Stimulated activated CD4-positive, alpha-beta T cell treated with anti-CD3 and anti-CD28 coated beads, Interleukin-2, amount 100 ng/mL, for 4 hours (primary cell): ENCODE data around the gene WNT7B.

Source experiments
- DNase-seq: peaks from one replicate; pipeline ENCODE4 v3.0.0-alpha.2; 2020; ENCODE audit warnings: low read depth

Gene WNT7B

DNA sequence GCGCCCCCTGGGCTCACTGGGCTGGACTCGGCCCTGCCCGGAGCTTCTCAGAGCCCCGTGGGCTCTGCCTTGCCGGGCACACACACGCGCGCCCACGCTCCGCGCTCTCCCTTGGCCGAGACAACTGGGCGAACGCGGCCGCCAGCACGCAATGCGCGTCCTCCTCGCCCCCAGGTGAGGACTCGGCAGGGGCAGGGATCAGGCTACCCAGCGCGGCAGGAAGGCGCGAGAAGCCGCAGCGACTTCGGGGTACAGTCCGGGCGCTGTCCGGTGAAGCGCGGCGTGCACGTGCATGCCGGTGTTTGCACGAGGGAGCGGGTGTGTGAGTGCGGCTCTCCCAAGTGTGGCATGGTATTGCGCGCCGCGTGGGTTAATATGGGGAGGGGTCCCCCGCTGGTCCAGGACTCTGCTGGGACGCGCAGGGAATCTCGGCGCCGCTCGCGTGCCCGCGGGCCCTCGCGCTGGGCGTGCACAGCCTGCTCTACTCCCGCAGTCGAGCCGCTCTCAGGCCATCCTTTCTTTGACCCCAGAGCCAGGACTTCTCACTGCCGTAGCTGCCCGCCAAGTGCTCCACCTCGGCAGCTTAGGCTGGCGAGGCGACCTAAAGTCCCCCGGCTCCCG, 5.4 kb downstream of the WNT7B start:
- DNase-seq = no peak

DNA sequence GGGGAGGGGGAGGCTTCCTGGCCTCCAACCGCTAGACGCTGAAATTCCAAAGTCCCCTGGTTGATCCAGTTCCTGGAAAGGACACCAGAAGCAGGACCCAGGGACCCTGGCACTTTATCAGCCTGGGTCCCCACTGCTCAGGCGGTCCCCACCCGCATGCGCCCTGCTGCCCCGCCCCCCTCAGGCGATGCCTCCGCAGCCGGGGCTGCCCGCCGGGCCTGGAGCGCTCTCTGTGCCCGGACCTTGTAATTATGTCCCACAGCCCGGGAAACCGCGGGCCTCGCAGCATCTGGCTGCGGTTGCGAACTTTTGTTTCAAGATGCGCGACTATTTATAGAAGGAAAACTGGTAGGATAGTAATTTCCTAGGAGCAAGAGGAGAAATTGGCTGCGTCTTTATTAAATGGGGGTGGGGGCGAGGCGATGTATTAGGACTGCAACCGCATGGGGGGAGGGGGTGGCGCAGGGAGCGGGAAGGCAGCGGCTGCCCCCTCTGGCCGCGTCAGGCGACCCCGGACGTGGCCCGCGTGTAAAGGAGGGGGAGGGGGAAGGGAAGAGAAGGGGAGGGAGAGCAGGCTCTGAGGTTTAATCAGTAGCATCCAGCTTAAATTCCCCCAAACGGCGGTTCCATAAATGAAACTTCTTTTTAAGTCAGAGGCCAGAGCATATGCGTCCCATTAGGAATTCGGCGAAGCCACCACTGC, 6.1 kb downstream of the WNT7B start:
- DNase-seq = no peak

DNA sequence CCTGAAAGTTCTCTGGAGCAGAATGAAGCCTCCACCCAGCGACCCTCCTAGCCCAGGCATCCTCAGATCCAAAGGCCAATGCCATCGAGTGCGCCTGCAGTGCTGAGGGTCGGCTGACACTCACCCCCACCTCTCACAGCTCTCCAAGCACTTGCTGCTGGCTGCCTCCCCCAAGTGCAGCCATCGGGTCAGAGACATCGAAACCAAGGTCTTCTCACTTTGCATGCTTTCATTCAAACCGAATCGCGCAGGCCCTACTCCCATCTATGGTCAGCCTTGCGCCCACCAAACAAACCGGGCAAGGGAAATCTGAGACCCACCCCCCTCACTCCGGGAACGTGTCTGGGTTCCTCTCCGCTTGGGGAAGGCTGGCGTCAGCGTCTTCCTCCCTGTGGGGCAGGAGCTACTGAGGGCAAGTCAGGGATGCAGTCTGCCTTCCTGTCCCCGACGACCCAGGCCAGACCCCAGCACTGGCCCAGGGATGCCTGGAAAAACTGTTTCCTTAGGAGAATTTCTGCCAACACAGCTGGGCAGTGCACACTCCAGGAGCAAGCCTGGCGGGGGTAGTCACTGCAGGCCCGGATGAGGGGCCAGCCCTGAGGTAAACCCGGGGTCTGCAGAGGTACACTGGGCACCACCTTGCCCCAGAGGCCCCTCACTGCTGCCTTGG, 7.0 kb downstream of the WNT7B start:
- DNase-seq = no peak

DNA sequence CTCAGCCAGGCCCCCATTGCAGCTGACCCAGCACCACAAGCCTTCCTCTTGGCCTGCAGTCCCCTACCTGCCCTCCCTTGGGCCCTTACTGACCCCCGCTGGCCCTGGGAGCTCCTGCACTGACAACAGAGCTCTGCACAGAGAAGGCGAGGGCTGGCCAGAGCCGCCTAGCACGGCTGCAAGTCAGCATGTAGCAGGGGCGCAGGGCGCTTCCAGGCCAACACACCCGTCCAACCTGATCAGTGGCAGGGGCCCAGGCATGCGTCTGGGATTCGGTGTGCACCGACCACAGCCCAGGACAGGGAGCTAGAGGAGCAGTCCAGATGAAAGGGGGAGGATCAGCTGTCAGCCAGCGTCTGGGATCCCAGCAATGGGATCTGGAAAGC, 7.6 kb downstream of the WNT7B start:
- DNase-seq = no peak

DNA sequence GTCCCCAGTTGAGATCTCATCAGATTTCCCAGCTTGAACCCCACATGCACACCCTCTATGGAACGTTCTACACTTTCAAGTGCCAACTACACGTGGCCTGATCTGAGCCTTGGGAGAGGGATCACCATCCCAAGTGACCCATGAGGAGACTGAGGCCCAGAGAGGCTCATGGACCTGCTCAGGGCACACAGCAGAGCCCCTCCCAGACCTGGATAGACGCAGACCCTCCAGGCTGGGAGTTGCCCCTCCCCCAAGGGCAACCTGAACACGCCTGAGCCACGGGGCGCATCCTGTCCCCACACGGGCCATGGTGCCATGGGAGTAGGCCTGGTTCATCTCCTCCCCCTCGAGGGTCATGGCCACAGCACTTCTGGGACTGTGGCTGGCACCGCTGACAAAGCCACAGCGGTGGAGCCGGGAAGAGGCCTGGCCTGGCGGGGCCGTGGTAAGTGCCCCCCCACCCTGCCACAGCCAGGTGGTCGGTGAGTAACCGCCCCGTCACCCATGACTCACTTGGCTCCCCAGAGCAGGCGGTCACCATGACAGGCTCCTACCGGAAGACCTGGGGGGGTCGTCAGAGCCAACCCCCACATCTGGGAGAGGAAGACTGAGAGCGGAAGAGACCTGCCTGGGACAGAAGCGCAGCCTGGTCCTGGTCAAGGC, 8.1 kb downstream of the WNT7B start:
- no peak for DNase-seq

DNA sequence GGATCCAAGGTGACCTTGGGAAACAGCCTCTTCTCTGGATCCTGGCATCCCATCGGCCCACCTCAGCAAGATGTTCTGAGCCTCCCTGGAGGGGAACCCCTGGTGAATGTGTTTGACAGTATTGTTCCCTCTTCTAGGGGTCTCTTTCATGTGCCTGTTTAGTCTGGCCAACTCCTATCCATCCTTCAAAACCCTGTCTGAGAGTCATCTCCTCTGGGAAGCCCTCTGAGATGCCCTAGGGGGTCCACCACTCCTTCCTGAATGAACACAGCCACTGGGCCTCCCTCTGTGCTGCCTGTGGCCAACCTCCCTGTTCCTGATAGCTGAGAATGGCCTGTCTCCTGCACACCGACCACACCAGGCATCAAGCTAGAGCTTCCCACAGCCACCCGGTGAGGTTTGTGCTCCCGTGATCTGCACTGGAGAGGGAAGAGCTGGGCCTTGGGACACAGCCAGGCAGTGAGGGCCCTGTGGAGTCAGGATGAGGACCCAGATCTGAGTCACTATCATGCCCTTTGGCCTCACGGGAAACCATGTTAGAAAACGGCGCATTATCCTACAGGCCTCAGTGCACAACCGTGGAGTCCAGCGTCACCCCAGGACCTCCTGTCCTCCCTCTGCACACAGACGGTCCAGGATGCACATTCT, 8.8 kb downstream of the WNT7B start:
- DNase-seq = no peak

DNA sequence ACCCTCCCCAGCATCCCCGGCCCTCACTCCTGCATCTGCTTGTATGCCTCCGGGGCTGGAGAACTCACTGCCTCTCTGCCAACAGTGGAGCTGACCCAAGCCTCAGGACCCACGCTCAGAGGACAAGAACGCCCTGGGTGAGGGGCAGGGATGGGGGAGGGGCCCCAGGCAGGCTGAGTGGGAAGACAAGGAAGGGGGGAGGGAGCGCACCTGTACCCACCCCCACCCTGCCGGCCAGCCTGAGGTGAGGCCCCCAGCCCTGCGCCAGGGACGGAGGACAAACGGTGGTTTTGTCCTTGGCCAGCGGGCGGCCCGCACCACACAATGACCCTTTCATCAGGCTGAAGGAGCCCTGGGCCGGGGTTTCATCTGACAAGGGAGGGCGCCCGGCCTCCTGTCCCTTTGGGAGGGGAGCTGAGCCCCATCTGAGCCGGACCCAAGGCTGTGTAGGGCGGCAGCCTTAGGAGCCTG, 10.0 kb downstream of the WNT7B start:
- no peak for DNase-seq

DNA sequence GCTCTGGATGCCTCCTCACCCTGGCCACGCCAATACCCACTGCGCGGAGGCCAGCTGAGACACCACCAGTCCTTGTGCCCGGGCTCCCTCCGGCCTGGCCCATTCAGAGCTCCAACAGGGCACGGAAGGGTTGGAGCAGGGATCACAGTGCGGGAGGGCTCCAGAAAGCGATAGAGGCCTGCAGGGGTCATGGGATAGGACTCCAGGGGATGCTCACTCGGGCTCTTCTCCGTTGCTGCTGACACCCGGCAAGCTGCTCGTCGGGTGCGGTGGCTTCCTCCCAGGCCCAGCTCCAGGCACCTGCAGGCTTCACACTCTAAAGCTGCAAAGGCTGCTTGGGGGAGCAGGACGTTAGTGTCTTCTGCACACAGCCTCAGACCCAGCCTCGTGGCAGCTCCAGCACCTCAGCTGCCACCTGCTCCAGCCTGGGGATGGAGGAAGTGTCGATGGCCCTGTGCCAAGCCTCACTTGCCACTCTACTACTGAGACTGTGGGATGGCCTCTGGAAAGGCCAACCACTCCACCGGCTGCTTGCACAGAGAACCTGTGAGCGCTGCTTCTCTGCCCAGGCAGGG, 10.6 kb downstream of the WNT7B start:
- no peak for DNase-seq

DNA sequence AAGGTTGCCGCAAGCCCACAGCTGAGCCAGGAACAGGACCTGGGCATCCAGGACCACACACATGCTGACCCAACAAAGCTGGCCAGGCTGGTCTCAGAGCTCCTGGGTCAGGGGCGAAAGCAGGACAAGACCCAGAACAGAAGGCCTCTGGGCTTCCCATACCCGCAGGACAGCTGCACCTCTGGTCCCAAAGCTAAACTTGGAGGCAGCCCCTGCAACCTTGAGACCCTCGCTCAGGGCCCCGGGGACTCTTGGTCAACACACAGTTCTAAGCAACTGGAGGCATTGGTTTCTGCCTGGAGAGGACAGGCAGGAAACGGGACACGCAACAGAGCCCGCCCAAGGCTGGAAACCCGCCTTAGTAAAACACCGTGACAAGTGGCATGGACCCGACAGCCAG, 11.4 kb downstream of the WNT7B start:
- DNase-seq = no peak

DNA sequence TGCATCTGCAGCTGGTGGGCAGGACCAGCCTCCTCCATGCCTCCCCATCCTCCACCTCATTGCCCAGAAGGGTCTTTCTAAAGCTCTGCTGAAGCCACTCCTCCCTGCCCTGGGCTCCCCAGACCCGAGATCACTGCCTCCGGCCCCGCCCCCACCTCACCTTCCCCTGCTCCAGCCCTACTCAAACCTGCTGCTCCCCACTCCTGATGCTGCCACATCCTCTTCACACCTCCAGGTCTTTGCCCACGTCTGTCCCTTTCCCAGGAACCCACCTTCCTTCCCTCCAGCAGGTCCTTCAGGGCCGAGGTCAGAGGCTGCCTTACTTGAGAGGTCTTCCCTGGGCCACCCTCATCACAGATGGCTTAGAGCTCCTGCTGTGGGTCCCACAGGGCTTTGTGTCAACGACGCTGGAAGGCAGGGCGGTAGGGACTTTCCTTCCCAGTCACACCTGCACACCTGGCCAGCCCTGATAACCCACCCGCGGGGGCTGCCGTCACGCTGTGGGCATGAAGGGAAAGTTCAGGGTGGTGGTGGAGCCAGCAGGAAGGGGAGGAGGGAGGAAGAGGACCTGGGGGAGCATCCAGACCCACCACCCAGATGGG, 11.9 kb downstream of the WNT7B start:
- no peak for DNase-seq

DNA sequence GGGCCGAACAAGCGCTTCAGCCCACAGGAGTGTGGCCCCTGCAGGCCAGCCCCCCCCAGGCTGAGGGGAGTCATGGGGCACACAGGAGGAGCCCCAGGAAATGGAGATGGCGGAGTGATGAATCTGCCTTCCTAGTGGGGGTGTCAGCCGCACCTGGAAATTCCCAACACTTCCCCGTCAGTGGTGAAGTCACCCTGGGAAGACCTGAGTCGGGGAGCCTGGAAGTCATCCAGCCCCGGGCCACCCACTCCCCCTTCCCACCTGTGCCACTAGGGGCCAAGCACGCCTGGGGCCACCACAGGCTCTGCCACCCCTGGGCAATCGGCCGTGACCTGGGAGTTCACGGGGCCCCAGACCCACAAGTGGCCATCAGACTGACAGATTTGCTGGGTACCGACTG, 12.6 kb downstream of the WNT7B start:
- DNase-seq = no peak

DNA sequence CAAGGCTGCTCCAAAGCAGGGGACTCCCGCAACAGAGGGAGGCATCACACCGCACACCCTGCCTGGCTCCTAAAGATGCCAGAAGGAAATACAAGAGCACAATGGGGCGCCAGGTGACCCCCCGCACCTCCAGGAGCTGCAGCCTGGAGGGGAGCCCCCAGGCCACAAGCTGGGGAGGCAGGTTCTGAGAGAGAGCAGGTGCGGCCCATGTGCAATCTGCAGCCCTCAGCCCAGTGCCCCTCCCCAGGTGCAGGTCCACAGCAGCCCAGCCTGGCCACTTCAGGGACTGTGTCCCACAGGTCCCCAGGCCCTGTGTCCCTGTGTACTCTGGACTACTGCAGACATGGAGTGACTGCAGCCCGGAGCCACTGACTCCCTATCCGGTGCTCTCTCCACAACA, 13.1 kb downstream of the WNT7B start:
- DNase-seq = no peak

DNA sequence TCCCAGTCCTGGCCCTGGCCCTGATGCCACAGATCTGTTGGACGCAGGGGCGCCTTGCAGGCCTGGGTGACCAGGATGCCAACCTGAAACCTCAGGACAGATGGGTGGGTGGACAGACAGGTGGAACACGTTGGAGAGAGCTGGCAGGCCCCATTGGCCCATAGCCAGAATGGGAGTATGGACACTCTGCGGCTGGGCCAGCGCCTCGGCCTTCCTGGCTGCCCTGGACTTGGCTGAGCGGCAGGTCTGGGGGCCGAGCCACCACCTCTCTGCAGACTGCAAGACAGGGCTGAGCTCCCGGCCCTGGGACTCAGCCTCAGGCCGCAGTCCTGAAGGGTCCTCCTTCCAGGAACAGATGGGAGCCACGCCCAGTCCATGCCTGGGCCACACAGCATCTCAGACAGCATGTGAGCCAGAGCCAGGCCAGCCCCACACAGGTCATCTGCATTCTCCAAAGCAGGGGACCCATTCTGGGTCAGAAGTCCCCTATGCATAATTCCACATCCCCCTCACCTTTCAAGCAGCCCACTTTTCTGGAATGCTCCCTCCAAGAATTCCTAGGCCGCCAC, 14.1 kb downstream of the WNT7B start:
- no peak for DNase-seq

DNA sequence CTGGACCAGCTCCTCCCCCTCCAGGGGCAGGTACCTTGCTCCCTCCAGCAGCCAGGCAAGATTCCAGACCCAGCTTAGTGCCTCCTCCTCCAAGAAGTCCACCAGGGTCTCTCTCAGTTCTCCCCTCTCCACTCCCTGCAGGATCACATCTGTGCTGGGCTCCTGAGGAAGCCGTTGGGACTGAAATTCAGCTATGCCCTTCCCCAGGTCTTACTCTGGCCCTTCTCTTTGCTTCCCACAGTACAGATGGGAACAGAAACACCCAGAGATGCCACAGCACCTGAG, 14.6 kb downstream of the WNT7B start:
- DNase-seq = no peak

DNA sequence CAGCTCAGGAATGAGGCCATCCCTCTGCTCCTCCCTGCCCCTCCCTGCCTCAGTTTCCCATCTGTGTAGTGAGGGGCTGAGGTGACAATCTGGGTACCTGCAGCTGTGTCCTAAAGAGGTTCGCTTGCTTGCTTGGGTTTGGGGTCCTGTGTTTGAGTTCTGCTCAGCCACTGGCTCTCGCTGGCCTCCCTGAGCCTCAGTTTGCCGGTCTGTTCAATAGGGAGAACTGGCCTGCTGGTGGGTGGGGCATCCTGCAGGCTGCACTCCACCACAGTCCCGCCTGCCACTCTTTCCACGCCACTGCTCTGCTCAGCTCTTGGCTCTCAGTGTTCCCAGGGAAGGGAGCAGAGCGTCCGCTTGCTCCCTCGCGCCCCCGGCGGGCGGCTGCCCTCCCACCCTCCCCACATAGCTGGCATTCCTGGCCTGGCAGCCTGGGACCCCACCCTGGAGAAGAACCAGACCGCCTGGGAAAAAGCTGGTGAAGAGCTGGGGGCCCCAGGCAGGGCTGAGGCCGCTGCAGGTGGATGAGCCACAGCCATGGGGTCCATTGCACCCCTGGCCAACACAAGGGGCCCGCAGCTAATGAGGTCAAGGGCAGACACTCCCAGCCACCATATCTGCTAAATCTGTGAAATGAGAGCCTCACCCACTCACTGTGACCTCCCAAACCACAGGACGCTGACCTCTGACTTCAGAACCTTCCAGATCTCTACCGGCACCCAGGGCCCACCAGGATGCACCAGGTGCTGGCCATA, 15.1 kb downstream of the WNT7B start:
- no peak for DNase-seq

DNA sequence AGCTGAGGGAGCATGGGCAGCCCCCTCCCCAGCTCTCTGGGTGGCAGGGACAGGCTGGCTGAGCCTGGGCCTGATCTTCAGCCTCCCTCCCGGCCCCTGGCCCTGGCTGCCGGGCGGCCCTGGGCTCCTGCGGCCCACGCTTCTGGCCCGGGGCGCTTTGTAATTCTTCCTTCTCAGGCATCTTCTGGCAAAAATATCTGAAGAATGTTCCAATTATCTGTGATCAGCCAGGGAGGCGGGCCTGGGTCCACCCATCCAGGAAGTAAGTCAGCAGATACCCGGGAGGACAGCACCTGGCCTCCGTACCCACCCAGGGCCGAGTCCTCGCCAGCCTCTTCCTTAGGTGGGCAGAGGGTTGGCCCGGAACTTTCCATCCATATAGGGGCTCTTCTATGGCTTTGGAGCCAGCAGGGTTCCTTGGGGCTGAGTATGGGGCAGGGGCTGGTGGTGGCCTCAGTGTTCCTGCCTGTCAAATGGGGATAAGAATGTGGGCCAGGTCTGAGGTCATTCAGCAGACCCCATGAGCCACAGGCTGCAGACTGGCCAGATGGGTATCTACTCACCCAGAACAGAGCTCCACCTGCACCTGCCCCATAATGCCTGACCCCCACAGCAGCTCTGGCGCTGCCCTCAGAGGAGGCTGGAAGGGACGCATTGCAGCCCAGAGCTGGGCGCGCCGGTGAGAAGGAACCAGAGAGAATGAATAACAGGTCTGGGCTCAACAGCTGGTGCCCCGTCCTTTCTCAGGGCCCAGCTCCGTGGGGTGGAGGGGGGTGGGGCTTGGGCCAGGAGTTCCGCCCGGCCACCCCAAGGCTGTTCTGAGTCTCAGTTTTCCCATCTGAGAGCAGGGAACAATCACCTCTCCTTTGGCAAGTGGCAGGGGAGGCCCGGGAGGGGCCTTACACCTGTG, 16.2 kb downstream of the WNT7B start:
- no peak for DNase-seq

DNA sequence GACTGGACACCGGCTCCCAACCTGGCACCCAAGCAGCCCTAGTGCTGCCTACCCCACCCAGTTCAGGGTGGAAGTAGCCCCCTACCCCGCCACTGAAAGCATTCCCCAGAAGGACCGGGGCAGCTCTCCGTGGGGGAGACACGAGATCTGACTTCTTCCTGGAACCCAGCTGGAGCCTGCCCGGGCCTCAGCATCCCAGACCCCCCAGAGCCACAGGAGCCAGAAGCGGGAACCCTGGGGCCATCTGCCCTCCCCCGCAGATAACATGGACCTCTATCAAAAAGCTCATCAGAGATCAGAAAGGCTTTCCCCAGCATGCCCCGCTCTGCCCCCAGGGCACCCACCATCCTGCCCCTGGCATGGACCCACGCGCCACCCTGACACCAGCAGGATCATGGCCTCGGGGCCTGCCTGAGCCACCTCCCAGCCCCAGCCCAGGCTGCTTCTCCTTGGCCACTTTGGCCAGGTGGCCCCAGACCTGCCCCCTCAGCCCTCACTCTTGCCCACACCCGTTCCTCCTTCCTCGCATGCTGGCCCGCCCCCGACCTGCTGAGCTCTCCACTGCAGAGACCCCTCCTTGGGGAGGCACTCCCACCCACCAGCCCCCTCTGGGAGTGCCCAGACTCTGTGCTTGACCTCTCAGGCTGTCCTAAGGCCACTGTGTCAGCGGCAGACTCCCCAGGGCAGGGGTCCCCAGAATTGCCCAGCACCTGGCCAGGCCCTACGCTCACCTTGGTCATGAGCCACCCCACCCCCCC, 17.1 kb downstream of the WNT7B start:
- no peak for DNase-seq

DNA sequence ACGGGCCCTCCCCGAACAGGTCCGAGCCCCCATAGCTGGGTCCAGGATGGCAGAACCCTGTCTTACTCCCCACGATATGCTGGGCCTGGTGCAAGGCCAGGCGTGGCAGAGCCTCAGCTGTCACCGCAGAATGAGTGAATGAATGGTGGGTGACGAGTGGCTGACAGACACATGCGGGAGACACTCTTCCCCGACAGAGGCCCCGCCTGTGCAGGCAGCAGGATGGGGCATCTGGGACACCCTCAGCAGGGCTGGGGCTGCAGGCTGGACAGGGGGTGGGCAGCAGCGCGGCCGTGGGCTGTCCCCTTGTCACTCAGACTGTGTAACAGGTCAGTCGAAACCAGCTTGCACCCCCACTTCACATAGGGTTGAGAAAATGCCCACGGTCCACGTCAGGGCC, 18.0 kb downstream of the WNT7B start:
- DNase-seq = no peak

DNA sequence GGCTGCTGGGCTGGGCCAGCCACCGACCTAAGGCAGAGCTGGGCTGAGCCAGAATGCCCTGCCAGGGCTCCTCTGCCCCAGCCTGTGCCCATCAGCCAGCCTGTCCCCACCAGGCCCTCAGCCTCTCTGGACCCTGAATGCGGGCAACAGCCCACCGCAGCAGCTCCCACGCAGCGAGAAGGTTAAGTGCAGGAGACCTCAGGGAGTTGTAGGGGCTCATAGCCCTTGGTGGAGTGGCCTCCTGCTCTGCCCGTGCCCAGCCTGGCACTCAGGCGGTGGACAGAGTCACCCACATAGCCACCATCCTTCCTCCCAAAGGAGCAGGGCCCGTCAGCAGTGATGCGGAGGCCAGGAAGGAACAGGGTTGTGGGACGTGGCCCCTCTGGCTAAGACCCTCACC, 19.1 kb downstream of the WNT7B start:
- DNase-seq = no peak
